A673 (cell line): ENCODE measurements around the gene DTX2.

Source experiments
- EZH2 ChIP-seq: fragments of 200-600 bp; sonication (generic); IDR thresholded peaks from 2 replicates; pipeline ENCODE4 v1.6.1; 2017; ENCODE audit warnings: borderline replicate concordance, low read depth, mild to moderate bottlenecking, mixed read lengths, antibody characterized with exemption, low read length; ENCODE audit not compliant: poor library complexity, severe bottlenecking
- TF ChIP-seq, protein P1 (sequence below): fragments of 300-800, 200-600 bp; sonication (generic); conservative IDR thresholded peaks from 2 replicates; pipeline ENCODE4 v1.5.1; 2017; ENCODE audit warnings: low read depth, mild to moderate bottlenecking, antibody characterized with exemption, low read length, moderate library complexity, mixed read lengths

DNA sequence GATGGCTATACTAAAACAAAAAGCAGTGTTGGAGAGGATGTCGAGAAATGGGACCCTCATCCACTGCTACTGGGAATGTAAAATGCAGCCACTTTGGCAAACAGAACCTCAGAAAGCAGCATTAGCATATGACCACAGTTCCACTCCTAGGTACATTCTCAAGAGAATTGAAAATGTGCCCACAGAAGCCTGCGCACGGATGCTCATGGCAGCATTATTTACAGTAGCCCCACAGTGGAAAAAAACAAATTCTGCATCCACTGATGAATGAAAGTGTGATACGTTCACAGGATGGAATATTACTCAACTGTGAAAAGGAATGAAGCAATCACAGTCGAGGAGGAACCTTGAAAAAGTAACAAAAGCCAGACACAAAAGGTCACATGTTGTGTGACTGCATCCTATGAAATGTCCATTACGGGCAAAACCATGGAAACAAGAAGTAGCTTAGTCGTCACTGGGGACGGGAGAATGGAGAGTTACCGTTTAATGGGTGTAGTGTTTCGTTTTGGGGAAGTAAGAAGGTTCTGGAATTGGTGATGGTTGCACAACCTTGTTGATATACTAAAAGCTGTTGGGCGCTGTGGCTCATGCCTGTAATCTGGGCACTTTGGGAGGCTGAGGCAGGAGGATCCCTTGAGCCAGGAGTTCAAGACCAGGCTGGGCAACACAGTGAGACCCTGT is 46.4 kb downstream of the DTX2 start:
- TF ChIP-seq, protein P1, sequence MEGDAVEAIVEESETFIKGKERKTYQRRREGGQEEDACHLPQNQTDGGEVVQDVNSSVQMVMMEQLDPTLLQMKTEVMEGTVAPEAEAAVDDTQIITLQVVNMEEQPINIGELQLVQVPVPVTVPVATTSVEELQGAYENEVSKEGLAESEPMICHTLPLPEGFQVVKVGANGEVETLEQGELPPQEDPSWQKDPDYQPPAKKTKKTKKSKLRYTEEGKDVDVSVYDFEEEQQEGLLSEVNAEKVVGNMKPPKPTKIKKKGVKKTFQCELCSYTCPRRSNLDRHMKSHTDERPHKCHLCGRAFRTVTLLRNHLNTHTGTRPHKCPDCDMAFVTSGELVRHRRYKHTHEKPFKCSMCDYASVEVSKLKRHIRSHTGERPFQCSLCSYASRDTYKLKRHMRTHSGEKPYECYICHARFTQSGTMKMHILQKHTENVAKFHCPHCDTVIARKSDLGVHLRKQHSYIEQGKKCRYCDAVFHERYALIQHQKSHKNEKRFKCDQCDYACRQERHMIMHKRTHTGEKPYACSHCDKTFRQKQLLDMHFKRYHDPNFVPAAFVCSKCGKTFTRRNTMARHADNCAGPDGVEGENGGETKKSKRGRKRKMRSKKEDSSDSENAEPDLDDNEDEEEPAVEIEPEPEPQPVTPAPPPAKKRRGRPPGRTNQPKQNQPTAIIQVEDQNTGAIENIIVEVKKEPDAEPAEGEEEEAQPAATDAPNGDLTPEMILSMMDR = no peak
- TF ChIP-seq EZH2 = no peak
